ENCODE results near the gene ESYT1.

The ESYT1 gene

DNA sequence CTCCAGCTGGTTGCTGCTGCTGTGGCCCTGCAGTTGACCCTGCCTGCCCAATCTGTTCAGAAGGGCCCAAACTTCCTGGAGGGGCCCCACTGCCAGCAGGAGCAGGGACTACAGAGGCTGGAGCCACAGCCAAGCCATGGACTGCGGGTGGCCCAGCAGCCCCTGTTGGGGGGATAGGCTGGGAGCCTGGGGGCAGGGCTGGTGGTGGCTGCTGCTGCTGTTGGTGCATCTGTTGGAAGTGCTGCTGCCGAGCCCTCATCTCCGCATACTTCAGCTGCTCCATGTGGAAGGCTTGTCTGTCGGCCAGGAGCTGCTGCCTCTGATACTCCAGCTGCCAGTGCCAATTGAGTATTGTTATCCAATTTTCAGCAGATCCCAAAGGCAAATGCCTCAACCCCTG, 37.3 kb downstream of the ESYT1 start:
- H3K9ac ChIP-seq (ENCODE audit: low read depth, low read length) = no peak overlapping the region
- H3K4me1 ChIP-seq (ENCODE audit: insufficient read depth, low read length) = peaks cover 28% of the 10 kb centered on the region
- no peaks in the 10 kb centered on the region for H3K9me3 ChIP-seq (ENCODE audit: insufficient read depth, low read depth, low read length)
- H3K36me3 ChIP-seq (ENCODE audit: insufficient read depth, low read length) = peaks cover 98% of the 10 kb centered on the region
- H3K27ac ChIP-seq (ENCODE audit: low read depth, low read length) = peak overlapping the region; percentile 34; the same call in 1 of the 2 replicates
- no peak overlapping the region for H3K4me3 ChIP-seq (ENCODE audit: low read length)
- no peaks in the 10 kb centered on the region for H3K27me3 ChIP-seq (ENCODE audit: insufficient read depth, low read length)
- 90% methylated on average over 4 of the region's 4 CpGs for WGBS

DNA sequence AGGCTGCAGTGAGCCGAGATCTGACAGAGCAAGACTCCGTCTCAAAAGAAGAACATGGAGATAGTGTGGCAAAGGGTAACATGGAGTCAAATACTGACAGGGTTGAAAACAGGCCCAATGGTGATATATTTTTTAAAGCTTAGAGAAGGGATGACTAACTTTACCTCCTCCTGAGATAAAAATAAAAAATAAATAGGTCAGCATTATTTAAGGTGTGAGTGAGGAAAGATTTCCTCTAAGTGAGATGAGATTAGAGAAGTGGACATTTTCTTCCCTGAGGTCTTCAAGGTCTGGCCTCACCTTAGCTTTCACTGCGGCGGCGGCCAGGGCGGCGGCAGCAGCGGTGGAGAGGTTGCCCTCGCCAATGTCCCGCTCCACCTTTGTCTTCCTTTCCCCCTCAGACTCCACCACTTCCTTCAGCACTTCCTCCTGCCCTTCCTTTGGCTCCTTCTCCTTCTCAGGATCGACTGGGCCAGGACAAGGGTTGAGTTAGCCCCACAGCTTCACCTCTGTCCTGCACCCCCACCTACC, 41.2 kb downstream of the ESYT1 start:
- H3K9me3 ChIP-seq (ENCODE audit: insufficient read depth, low read depth, low read length) = no peaks in the 10 kb centered on the region
- H3K27ac ChIP-seq (ENCODE audit: low read depth, low read length) = no peak overlapping the region
- no peak overlapping the region for H3K4me3 ChIP-seq (ENCODE audit: low read length)
- H3K36me3 ChIP-seq (ENCODE audit: insufficient read depth, low read length) = peaks cover 98% of the 10 kb centered on the region
- H3K9ac ChIP-seq (ENCODE audit: low read depth, low read length) = no peak overlapping the region
- 97% methylated on average over 11 of the region's 11 CpGs for WGBS
- H3K4me1 ChIP-seq (ENCODE audit: insufficient read depth, low read length) = no peaks in the 10 kb centered on the region
- H3K27me3 ChIP-seq (ENCODE audit: insufficient read depth, low read length) = no peaks in the 10 kb centered on the region

DNA sequence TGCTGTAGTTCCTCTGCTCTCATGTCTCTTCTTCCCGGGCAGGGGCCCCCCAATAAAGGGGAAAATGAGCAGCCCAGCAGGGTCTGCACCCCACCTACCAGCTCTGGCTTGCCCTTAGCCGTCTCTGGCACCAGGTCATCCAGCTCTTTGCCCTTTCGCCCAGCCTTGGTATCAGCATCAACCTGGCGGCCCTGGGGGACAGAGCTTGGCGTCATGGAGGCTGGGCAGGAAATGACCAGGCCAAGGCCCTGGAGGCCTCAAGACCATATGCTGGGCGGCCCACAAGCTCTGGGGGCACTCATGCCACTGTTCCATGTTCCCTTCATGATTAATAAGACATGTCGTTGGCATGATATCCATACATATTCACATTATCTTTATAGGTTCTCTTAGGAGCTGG, 44.8 kb downstream of the ESYT1 start:
- peaks cover 93% of the 10 kb centered on the region for H3K36me3 ChIP-seq (ENCODE audit: insufficient read depth, low read length)
- WGBS = 96% methylated on average over 7 of the region's 7 CpGs
- no peak overlapping the region for H3K27ac ChIP-seq (ENCODE audit: low read depth, low read length)

DNA sequence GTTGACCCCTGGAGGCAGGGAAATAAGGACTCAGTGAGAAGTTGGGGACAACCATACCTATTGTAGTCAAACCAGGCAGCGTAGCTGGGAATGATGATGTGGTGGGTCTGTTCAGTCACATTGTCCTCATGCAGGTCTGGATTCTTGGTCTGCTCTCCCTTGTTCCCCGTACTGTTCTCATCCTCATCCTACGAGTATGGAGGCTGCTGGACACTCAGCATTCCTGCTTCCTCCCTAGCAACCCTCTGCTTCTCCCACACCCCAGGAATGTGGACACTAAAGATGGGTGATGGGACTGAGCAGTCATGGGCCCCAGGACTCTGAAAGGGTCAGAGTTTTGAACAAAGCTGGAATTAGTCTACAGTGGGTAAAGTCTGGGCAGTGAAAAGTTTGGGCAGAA, 50.3 kb downstream of the ESYT1 start:
- Histone ChIP-seq H3K9ac (ENCODE audit: low read depth, low read length) (no peak overlapping the region), H3K36me3 (ENCODE audit: insufficient read depth, low read length) (peaks cover 88% of the 10 kb centered on the region), H3K27ac (ENCODE audit: low read depth, low read length) (no peak overlapping the region), H3K4me1 (ENCODE audit: insufficient read depth, low read length) (no peaks in the 10 kb centered on the region), H3K9me3 (ENCODE audit: insufficient read depth, low read depth, low read length) (no peaks in the 10 kb centered on the region), H3K4me3 (ENCODE audit: low read length) (no peak overlapping the region), H3K27me3 (ENCODE audit: insufficient read depth, low read length) (no peaks in the 10 kb centered on the region)
- WGBS = 100% methylated on average over 3 of the region's 3 CpGs

More for the DNA sequence above, 44.8 kb downstream of the ESYT1 start:
- H3K4me1 ChIP-seq (ENCODE audit: insufficient read depth, low read length) = no peaks in the 10 kb centered on the region
- H3K9me3 ChIP-seq (ENCODE audit: insufficient read depth, low read depth, low read length) = no peaks in the 10 kb centered on the region
- no peak overlapping the region for H3K9ac ChIP-seq (ENCODE audit: low read depth, low read length)
- H3K4me3 ChIP-seq (ENCODE audit: low read length) = no peak overlapping the region
- H3K27me3 ChIP-seq (ENCODE audit: insufficient read depth, low read length) = no peaks in the 10 kb centered on the region

DNA sequence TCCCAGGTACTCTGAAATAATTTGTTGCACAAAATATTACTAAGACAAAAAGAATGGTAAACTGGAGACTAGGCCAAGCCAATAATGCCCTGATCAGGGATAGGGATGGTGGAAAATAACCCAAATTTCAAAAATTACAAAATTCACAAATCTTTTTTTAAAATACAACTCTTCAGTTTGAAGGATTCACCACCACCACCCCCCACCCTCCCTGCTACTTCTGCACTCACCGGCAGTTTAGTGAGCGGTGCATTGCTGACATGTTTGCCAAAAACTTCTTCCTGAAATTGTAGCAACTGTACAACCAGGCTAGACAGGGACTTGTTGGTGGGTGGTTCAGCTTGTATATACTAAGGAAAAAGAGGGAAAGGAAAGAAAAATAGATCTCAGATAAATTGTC, 58.9 kb downstream of the ESYT1 start:
- H3K36me3 ChIP-seq (ENCODE audit: insufficient read depth, low read length) = peaks cover 52% of the 10 kb centered on the region
- no peaks in the 10 kb centered on the region for H3K27me3 ChIP-seq (ENCODE audit: insufficient read depth, low read length)
- no peak overlapping the region for H3K9ac ChIP-seq (ENCODE audit: low read depth, low read length)
- peaks cover 11% of the 10 kb centered on the region for H3K4me1 ChIP-seq (ENCODE audit: insufficient read depth, low read length)
- WGBS = 97% methylated on average over 2 of the region's 2 CpGs
- H3K4me3 ChIP-seq (ENCODE audit: low read length) = peak overlapping the region; percentile 96; the same call in 1 of the 2 replicates
- no peak overlapping the region for H3K27ac ChIP-seq (ENCODE audit: low read depth, low read length)
- H3K9me3 ChIP-seq (ENCODE audit: insufficient read depth, low read depth, low read length) = no peaks in the 10 kb centered on the region

DNA sequence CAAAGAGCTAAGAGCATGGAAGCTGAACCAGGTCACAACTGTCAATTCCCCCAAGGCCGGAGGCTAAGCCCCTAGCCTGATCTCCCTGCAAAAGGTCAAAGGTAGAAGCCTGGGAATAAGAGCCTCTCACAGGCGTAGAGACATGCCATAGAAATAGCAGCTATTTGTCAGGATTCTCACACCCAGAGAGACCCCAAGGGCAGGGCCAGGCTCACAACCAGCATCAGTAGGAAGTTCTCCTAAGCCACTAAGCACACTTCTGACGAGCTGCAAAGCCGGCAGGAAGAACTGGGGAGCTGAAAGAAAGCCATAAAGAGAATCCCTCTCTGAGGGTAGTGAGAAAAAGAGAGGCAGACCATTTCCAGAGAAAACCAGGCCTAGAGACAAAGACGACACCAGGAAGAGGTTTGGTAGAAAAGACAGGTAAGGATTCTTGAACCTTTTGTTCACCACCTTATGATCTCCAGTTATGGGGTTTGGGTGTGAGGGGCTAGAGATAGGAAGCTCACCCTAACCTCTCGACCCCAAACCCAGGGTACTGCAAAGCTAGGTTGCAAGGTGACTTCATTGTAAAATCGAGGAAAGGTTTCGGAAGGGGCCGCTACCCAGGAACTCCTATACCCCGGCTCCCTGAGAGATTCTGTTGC, 60.2 kb downstream of the ESYT1 start:
- Histone ChIP-seq H3K27ac (ENCODE audit: low read depth, low read length) (peak overlapping the region; percentile 96), H3K27me3 (ENCODE audit: insufficient read depth, low read length) (no peaks in the 10 kb centered on the region), H3K4me1 (ENCODE audit: insufficient read depth, low read length) (peaks cover 11% of the 10 kb centered on the region), H3K4me3 (ENCODE audit: low read length) (peak overlapping the region; percentile 96), H3K9me3 (ENCODE audit: insufficient read depth, low read depth, low read length) (no peaks in the 10 kb centered on the region), H3K36me3 (ENCODE audit: insufficient read depth, low read length) (peaks cover 40% of the 10 kb centered on the region), H3K9ac (ENCODE audit: low read depth, low read length) (peak overlapping the region; percentile 82)
- WGBS = 14% methylated on average over 10 of the region's 10 CpGs

DNA sequence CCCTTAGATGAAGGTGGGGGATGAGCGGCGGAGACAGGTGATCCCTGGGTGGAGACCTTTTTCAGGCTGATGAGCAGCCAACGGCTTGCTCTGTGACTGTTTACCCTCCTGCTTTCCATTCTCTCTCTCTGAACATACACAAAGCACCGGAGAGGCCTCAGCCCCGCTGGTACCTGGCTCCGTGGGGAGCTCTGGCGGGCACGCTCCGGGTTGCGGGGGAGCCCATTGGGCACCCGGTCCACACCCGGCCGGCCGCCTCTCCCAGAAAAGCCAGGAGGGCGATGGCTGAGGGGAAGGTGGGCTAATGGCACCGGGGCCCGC, 60.7 kb downstream of the ESYT1 start:
- WGBS = under 1% methylated on average over 17 of the region's 17 CpGs
- H3K9me3 ChIP-seq (ENCODE audit: insufficient read depth, low read depth, low read length) = no peaks in the 10 kb centered on the region
- H3K9ac ChIP-seq (ENCODE audit: low read depth, low read length) = peak overlapping the region; percentile 82
- H3K36me3 ChIP-seq (ENCODE audit: insufficient read depth, low read length) = peaks cover 35% of the 10 kb centered on the region
- peak overlapping the region; percentile 96 for H3K4me3 ChIP-seq (ENCODE audit: low read length)
- peak overlapping the region; percentile 96 for H3K27ac ChIP-seq (ENCODE audit: low read depth, low read length)
- H3K4me1 ChIP-seq (ENCODE audit: insufficient read depth, low read length) = peaks cover 11% of the 10 kb centered on the region
- no peaks in the 10 kb centered on the region for H3K27me3 ChIP-seq (ENCODE audit: insufficient read depth, low read length)

DNA sequence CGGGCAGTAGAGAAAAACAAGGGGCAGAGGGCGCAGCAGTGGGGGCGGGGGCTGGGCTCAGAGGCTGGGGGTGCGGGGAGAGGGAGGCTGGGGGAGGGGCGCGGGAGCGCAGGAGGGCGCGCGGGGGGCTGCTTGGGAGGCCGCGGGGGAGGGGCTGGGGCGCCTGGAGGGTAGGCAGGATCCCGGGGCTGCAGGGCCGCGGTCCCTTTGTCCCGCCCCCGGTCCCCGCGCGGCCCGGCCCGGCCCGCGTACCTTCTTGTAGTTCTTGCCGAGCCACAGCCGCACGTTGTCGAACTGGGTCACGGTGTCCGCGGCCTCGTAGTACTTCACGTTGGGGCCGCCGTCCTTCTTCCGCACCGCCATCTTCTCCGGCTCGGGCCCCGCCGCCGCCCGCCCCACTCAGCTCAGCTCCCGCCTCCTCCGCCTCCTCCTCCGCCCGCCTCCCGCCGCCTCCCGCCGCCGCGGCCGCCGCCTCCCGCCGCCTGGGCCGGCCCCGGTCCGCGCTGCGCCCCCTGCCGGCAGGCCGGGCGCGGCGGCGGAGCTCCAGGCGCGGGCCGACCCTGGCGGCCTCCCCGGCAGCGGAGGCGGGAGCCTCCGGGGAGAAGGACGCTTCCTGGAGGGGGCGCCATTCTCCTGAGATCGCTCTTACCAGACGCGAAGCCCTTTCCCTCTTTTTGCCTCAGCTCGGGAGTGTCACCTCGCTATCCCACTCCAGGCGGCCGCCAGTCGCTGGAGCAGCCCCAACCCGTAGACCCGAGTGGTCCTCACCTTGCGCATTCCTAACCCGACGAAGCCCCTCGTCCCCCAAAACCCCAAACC, 61.2 kb downstream of the ESYT1 start, which contains the start of gene SMARCC2:
Gene SMARCC2 (minus strand): TSS at position 385 of the 819 bp plus-strand sequence. CDS start 22 bp downstream, at position 363.
- H3K4me1 ChIP-seq (ENCODE audit: insufficient read depth, low read length) = peaks cover 11% of the 10 kb centered on the region
- no peaks in the 10 kb centered on the region for H3K9me3 ChIP-seq (ENCODE audit: insufficient read depth, low read depth, low read length)
- H3K27ac ChIP-seq (ENCODE audit: low read depth, low read length) = peak within 1 kb of the TSS; percentile 96
- H3K4me3 ChIP-seq (ENCODE audit: low read length) = peak within 1 kb of the TSS; percentile 96
- peaks cover 30% of the 10 kb centered on the region for H3K36me3 ChIP-seq (ENCODE audit: insufficient read depth, low read length)
- H3K9ac ChIP-seq (ENCODE audit: low read depth, low read length) = peak within 1 kb of the TSS; percentile 90
- under 1% methylated on average over 93 of the region's 93 CpGs for WGBS
- H3K27me3 ChIP-seq (ENCODE audit: insufficient read depth, low read length) = no peaks in the 10 kb centered on the region

DNA sequence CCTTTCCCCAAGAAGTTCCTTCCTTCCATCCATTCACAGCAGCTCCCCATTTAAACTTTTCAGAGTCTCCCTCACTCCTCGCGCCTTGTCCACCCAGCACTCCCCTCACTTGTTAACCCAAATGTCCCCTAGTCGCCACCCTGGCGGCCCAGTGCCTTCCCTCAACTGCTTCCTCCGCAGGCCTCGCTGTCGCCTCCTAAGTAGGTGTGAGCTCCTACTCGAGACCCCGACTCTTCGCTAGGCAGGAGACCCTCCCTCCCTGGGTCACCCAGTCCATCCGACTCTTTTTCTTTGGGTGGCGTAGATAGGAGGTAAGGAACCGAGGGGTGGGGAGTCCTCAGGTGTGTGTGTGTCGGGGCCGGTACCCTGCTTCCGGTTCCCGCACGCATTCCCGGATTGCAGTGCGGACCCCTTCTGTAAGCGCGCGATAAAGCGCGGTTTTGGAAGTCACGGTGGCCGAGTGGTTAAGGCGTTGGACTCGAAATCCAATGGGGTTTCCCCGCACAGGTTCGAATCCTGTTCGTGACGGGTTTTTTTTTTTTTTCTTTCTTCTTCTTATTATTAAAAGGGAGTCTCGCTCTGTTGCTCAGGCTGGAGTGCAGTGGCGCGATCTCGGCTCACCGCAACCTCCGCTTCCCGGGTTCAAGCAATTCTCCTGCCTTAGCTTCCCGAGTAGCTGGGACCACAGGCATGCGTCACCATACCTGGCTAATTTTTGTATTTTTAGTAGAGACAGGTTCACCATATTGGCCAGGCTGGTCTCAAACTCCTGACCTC, 62.0 kb downstream of the ESYT1 start:
- Histone ChIP-seq H3K9me3 (ENCODE audit: insufficient read depth, low read depth, low read length) (no peaks in the 10 kb centered on the region), H3K4me3 (ENCODE audit: low read length) (peak overlapping the region; percentile 96), H3K27ac (ENCODE audit: low read depth, low read length) (peak overlapping the region; percentile 82), H3K4me1 (ENCODE audit: insufficient read depth, low read length) (peaks cover 11% of the 10 kb centered on the region), H3K27me3 (ENCODE audit: insufficient read depth, low read length) (no peaks in the 10 kb centered on the region), H3K9ac (ENCODE audit: low read depth, low read length) (peak overlapping the region; percentile 86), H3K36me3 (ENCODE audit: insufficient read depth, low read length) (peaks cover 22% of the 10 kb centered on the region)
- WGBS = 2% methylated on average over 41 of the region's 42 CpGs

DNA sequence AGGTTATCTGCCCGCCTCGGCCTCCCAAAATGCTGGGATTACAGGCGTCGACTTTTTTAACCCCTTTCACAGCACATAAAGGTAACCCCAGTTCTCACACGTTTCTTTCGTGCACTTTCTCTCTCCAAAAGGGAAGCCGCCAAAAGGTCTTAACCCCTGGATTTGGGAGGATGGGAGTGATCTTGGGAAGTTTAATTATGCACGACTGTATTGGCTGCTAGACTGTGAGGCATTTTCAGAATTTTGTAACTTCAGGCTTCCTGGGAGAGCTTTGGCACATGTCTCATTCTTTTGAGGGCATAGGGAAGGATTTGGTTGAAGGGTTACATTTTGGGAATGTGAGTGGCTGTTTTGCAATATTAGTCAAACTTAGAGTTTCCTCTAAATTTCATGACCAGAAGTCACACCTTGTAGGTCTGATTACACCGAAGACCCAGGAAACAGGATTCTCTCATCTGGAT, 62.7 kb downstream of the ESYT1 start:
- no peaks in the 10 kb centered on the region for H3K9me3 ChIP-seq (ENCODE audit: insufficient read depth, low read depth, low read length)
- WGBS = 39% methylated on average over 9 of the region's 9 CpGs
- peaks cover 19% of the 10 kb centered on the region for H3K36me3 ChIP-seq (ENCODE audit: insufficient read depth, low read length)
- peak overlapping the region; percentile 96 for H3K4me3 ChIP-seq (ENCODE audit: low read length)
- H3K27me3 ChIP-seq (ENCODE audit: insufficient read depth, low read length) = no peaks in the 10 kb centered on the region
- H3K9ac ChIP-seq (ENCODE audit: low read depth, low read length) = peak overlapping the region; percentile 59
- peak overlapping the region; percentile 20; the same call in 1 of the 2 replicates for H3K27ac ChIP-seq (ENCODE audit: low read depth, low read length)
- peaks cover 11% of the 10 kb centered on the region for H3K4me1 ChIP-seq (ENCODE audit: insufficient read depth, low read length)
